Endothelial cell of umbilical vein (primary cell): ENCODE results near the gene ERMN. TPM values are rescaled to one million over a fixed set of nuclear protein-coding genes. Genes with fewer than 3 reads are reported as not detected.

Source experiments
- BruUV-seq: library from RNA; stranded (reverse); fragments of 400-500 nt; replicated peaks from 2 replicates; lab custom pipeline; 2021; lab: Mats Ljungman, UMichigan
- CTCF ChIA-PET: fragments of 300-600, 350-600 bp; sonication (Branson Sonifier 250); formaldehyde crosslinking; loops from one replicate; lab custom pipeline; 2021; ENCODE audit warnings: antibody characterized with exemption, inconsistent platforms; lab: Charles Lee
- POLR2A ChIA-PET: fragments of 300-600, 350-600 bp; sonication (Branson Sonifier 250); formaldehyde crosslinking; loops from one replicate; lab custom pipeline; 2021; ENCODE audit warnings: antibody characterized with exemption, inconsistent platforms; lab: Charles Lee
- DNase-seq: peaks from one replicate; pipeline ENCODE4 v3.0.0-alpha.2; 2011; ENCODE audit warnings: low read depth, low spot score
- FAIRE-seq: peaks from 2 replicates; lab custom pipeline; 2011; peaks lifted over from hg19 to GRCh38; lab: Jason Lieb, UNC
- H2AFZ ChIP-seq: 2 replicates; pipeline ENCODE4 v1.6.0; 2012; ENCODE audit warnings: low read depth, low read length, control low read depth, inconsistent platforms
- H3K27ac ChIP-seq: 2 replicates; pipeline ENCODE4 v1.5.1; 2011; ENCODE audit warnings: low read depth, mild to moderate bottlenecking, control low read depth, low read length, moderate library complexity; ENCODE audit not compliant: insufficient read depth
- H3K27me3 ChIP-seq, 2 experiments: 2 replicates each; pipeline versions ENCODE4 v1.6.0 to v1.6.1; 2011; ENCODE audit warnings: low read length in 2 of 2, mixed read lengths in 1 of 2; ENCODE audit not compliant: control insufficient read depth in 2 of 2, insufficient read depth in 2 of 2
- H3K36me3 ChIP-seq, 2 experiments: 2 replicates in 1 of 2; 3 replicates in 1 of 2; pipeline ENCODE4 v1.5.1; 2011; ENCODE audit warnings: low read length in 2 of 2, mild to moderate bottlenecking in 1 of 2, moderate library complexity in 1 of 2; ENCODE audit not compliant: control insufficient read depth in 2 of 2, insufficient read depth in 2 of 2; ENCODE audit errors: extremely low read depth in 1 of 2
- H3K4me1 ChIP-seq: 3 replicates; pipeline ENCODE4 v1.5.1; 2011; ENCODE audit warnings: mild to moderate bottlenecking, low read length; ENCODE audit not compliant: control insufficient read depth, insufficient read depth; ENCODE audit errors: extremely low read depth
- H3K4me2 ChIP-seq: 2 replicates; pipeline ENCODE4 v1.6.1; 2011; ENCODE audit warnings: low read length, control low read depth, mixed read lengths; ENCODE audit not compliant: insufficient read depth
- H3K4me3 ChIP-seq, 3 experiments: fragments of 200-600 bp in 1 of 3; sonication (generic), shearing (Covaris generic) in 1 of 3; replicated peaks in 1 of 3; 2 replicates each; pipeline ENCODE4 v1.5.1; 2011 to 2016; ENCODE audit warnings: control low read depth in 3 of 3, low read length in 3 of 3, mild to moderate bottlenecking in 2 of 3, inconsistent platforms in 1 of 3, low read depth in 1 of 3, moderate library complexity in 1 of 3; ENCODE audit not compliant: insufficient read depth in 1 of 3
- H3K79me2 ChIP-seq: 2 replicates; pipeline ENCODE4 v1.6.0; 2012; ENCODE audit warnings: low read length, inconsistent platforms; ENCODE audit not compliant: control insufficient read depth, insufficient read depth
- H3K9ac ChIP-seq: replicated peaks from 2 replicates; pipeline ENCODE3; 2011; ENCODE audit warnings: low read length, control low read depth; ENCODE audit not compliant: insufficient read depth; ENCODE audit errors: extremely low read depth
- H3K9me1 ChIP-seq: replicated peaks from 3 replicates; pipeline ENCODE4 v1.6.0; 2011; ENCODE audit warnings: mild to moderate bottlenecking, low read length; ENCODE audit not compliant: control insufficient read depth, insufficient read depth; ENCODE audit errors: extremely low read depth
- H3K9me3 ChIP-seq: replicated peaks from 2 replicates; pipeline ENCODE4 v1.5.1; 2012; ENCODE audit warnings: low read length, inconsistent platforms; ENCODE audit not compliant: control insufficient read depth, insufficient read depth
- H4K20me1 ChIP-seq: replicated peaks from 2 replicates; pipeline ENCODE3; 2011; ENCODE audit warnings: mild to moderate bottlenecking, low read length; ENCODE audit not compliant: control insufficient read depth, insufficient read depth; ENCODE audit errors: extremely low read depth
- EZH2 ChIP-seq: IDR thresholded peaks from 2 replicates; pipeline ENCODE4 v1.6.1; 2012; ENCODE audit warnings: borderline replicate concordance, low read depth, mild to moderate bottlenecking, moderate library complexity, low read length, inconsistent platforms; ENCODE audit not compliant: severe bottlenecking
- FOS ChIP-seq: IDR thresholded peaks from 2 replicates; pipeline ENCODE4 v1.6.1; 2011; ENCODE audit warnings: mild to moderate bottlenecking, low read length, moderate library complexity, borderline replicate concordance; ENCODE audit not compliant: insufficient read depth
- GATA2 ChIP-seq: IDR thresholded peaks from 2 replicates; pipeline ENCODE4 v1.7.0; 2011; ENCODE audit warnings: low read depth, mild to moderate bottlenecking, moderate library complexity, mixed read lengths, low read length; ENCODE audit not compliant: insufficient read length, insufficient read depth
- JUN ChIP-seq: IDR thresholded peaks from 2 replicates; pipeline ENCODE4 v1.6.1; 2011; ENCODE audit warnings: borderline replicate concordance, low read depth; ENCODE audit not compliant: insufficient read length, insufficient read depth
- MYC ChIP-seq: IDR thresholded peaks from one replicate; pipeline ENCODE4 v1.6.1; 2011; ENCODE audit warnings: mild to moderate bottlenecking, low read depth, low read length
- POLR2A ChIP-seq: IDR thresholded peaks from 2 replicates; pipeline ENCODE4 v1.6.1; 2012; ENCODE audit warnings: low read depth, mild to moderate bottlenecking, control low read depth, low read length
- POLR2AphosphoS5 ChIP-seq: IDR thresholded peaks from 2 replicates; pipeline ENCODE4 v1.6.1; 2012; ENCODE audit warnings: low read depth, mild to moderate bottlenecking, control low read depth, low read length, moderate library complexity; ENCODE audit not compliant: insufficient read depth
- dilution Hi-C: fragments of 300-500 bp; cut with MboI; formaldehyde crosslinking; loops from one replicate; pipeline ENCODE4 v1.15.0; 2019; ENCODE audit warnings: low sequenced_read_pairs; ENCODE audit not compliant: extremely low pct_ligation_motif_present
- intact Hi-C: fragments of 100-400 bp; cut with micrococcal nuclease; formaldehyde crosslinking; loops from one replicate; pipeline ENCODE4 v1.10.0; 2022
- polyA plus RNA-seq, 4 experiments: library from polyadenylated mRNA; depleted of rRNA in 3 of 4; stranded (reverse) in 3 of 4; unstranded in 1 of 4; fragments of >200 nt; gene quantifications; 2 replicates each; pipeline versions ENCODE4 v1.2.1 to v1.2.3, GENCODE V29; 2011 to 2012; ENCODE audit warnings: missing spikeins in 1 of 4
- total RNA-seq: library from RNA; stranded (reverse); gene quantifications from 2 replicates; pipeline ENCODE4 v1.2.3, GENCODE V29; 2021
- TF ChIP-seq, protein P1 (sequence below), 2 donors: IDR thresholded peaks; 1 replicate in 1 of 2; 2 replicates in 1 of 2; pipeline ENCODE4 v1.5.1; 2011; ENCODE audit warnings: low read length in 2 of 2, mild to moderate bottlenecking in 2 of 2, moderate library complexity in 2 of 2, control low read depth in 1 of 2, inconsistent platforms in 1 of 2, low read depth in 1 of 2; ENCODE audit not compliant: insufficient read depth in 1 of 2; ENCODE audit errors: extremely low read depth in 1 of 2
- TF ChIP-seq, protein P2 (sequence below): IDR thresholded peaks from 2 replicates; pipeline ENCODE4 v1.6.1; 2011; ENCODE audit not compliant: insufficient read depth, insufficient read length

Gene ERMN
- total and polyA plus RNA-seq, 2 donors (not counting 3 experiments of a cell fraction or from before 2014, with no cell fraction given): not detected

DNA sequence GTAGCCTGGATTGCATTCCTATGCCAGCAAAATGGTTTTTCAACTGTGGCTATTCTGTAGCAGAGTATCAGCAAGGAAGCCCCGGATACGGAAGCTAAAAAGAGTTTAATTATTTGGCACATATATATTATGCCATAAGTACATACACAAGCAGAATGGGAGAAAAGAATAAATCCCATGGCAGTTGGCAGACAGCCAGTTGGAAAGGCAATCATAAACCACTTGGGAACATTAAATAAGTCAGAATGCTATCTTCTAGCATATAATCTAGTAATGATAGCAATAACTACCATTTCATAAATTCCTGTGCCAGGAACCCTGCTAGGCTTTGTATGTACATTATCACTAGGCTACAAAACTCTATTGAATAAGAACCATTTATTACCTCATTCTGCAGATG is 42.2 kb downstream of the ERMN start:
- H3K9ac ChIP-seq: no peak overlapping the region
- TF ChIP-seq, protein P1, sequence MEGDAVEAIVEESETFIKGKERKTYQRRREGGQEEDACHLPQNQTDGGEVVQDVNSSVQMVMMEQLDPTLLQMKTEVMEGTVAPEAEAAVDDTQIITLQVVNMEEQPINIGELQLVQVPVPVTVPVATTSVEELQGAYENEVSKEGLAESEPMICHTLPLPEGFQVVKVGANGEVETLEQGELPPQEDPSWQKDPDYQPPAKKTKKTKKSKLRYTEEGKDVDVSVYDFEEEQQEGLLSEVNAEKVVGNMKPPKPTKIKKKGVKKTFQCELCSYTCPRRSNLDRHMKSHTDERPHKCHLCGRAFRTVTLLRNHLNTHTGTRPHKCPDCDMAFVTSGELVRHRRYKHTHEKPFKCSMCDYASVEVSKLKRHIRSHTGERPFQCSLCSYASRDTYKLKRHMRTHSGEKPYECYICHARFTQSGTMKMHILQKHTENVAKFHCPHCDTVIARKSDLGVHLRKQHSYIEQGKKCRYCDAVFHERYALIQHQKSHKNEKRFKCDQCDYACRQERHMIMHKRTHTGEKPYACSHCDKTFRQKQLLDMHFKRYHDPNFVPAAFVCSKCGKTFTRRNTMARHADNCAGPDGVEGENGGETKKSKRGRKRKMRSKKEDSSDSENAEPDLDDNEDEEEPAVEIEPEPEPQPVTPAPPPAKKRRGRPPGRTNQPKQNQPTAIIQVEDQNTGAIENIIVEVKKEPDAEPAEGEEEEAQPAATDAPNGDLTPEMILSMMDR (IDR thresholded peaks at IDR 0.05; ENCODE audit: extremely low read depth in 1 of 2, insufficient read depth in 1 of 2, low read depth in 1 of 2, low read length in 2 of 2): no peak
- TF ChIP-seq POLR2AphosphoS5 (no peak), FOS (no peak), JUN (no peak), MYC (no peak), EZH2 (no peak), POLR2A (no peak), GATA2 (no peak)
- TF ChIP-seq, protein P2, sequence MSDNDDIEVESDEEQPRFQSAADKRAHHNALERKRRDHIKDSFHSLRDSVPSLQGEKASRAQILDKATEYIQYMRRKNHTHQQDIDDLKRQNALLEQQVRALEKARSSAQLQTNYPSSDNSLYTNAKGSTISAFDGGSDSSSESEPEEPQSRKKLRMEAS: no peak
- FAIRE-seq (no peak), DNase-seq (no peak)
- intact Hi-C loops: no loop called here
- H3K4me1 ChIP-seq: no peaks in the 10 kb centered on the region
- H3K36me3 ChIP-seq: no peaks in the 10 kb centered on the region
- H3K9me3 ChIP-seq: no peaks in the 10 kb centered on the region
- no peak overlapping the region for H3K27ac ChIP-seq
- BruUV-seq: no TSS peak
- ChIA-PET CTCF (no interaction called here), POLR2A (no interaction called here)
- H3K4me2 ChIP-seq: no peak overlapping the region
- H3K79me2 ChIP-seq: no peaks in the 10 kb centered on the region
- dilution Hi-C loops: no loop called here
- no peak overlapping the region for H2AFZ ChIP-seq
- H3K9me1 ChIP-seq: no peaks in the 10 kb centered on the region
- H4K20me1 ChIP-seq: no peaks in the 10 kb centered on the region
- H3K4me3 ChIP-seq: no peak overlapping the region
- no peaks in the 10 kb centered on the region for H3K27me3 ChIP-seq
